DMS 273 (cell line): ENCODE measurements around the gene CYP4F3.
"Not testable (repeated sequence)": the region's sequence is repeated elsewhere in the genome, so short reads cannot be mapped to it uniquely, and the experiment has no call there.

ENCODE experiments used
- DNase-seq: peaks from one replicate; lab custom pipeline; 2025; ENCODE audit not compliant: unreplicated experiment; lab: John Stamatoyannopoulos, UW

The CYP4F3 gene

GRCh38 chr19:15629003-15629880 lies 11.5 kb upstream of the CYP4F3 start:
- DNase-seq, result peak; percentile 83

GRCh38 chr19:15631817-15632216 lies 8.9 kb upstream of the CYP4F3 start:
- DNase-seq, result peak; percentile 40

- DNase-seq, result no peak
These were observed 7.4 kb upstream of the CYP4F3 start for GRCh38 chr19:15633082-15633835.

GRCh38 chr19:15634105-15634504 lies 6.6 kb upstream of the CYP4F3 start:
- no peak for DNase-seq

- no peak for DNase-seq
These were observed 5.5 kb upstream of the CYP4F3 start for GRCh38 chr19:15635016-15635805.

DNA sequence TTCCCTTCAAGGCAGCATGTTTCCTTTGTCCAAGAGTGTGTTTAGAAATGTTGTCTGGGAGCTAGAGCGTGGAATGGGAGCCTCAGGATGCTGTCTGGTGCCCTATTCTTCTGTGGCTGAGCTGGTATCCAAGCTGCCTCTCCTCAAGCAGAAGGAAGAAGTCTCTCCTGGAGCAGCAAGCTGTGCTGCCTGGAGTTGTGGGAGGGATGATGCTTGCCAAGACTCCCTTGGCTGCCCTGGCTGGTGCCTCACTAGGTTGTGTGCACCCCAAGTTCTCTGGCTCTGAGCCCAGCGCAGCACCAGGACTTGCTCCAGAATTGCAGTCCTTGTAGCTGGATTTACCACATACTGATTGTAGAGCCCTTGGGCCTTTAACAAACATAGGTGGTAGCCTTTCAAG lies 4.7 kb upstream of the CYP4F3 start:
- no peak for DNase-seq

DNA sequence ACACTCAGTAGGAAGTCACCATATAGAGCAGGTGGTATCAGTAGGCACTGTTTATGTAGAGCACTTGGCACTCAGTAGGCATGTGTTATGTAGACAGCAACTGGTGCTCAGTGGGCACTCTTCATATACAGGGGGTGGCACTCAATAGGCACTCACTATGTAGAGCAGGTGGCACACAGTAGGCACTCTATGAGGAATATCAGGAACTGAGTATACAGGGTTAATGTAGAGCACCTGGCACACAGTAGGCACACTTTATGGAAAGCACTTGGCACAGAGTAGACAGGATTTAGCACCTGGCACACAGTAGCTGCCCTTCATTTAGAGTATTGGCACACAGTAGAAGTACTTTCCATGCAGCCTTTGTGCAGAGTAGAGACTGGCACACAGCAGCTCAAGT lies 1.1 kb upstream of the CYP4F3 start:
- DNase-seq, result no peak

DNA sequence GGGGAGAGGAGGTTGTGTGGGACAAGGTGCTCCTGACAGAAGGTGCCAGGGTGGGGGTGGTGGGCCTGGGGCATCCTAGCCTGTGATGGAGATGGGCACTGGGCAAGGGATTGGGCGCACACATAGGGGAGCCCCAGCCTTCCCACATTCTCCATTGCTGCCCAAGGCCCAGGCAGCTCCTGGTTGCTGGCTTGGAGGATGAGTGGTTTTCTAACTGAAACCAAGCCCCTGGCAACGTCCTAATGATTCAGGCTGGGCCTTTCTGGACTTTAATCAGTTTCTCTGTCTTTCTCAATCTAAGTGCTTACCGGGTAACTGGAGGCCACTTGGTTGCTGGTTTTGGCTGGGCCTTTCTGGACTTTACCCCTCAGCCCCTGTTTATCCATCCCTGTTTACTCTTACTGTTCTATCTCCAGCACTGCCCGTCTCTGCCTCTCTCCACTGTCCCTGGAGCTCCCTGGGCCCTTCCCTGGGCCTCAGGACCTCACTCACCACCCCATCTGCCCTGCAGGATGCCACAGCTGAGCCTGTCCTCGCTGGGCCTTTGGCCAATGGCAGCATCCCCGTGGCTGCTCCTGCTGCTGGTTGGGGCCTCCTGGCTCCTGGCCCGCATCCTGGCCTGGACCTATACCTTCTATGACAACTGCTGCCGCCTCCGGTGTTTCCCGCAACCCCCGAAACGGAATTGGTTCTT lies 354 bp downstream of the CYP4F3 start:
- no peak for DNase-seq

GRCh38 chr19:15641901-15642491 lies 1.3 kb downstream of the CYP4F3 start:
- no peak for DNase-seq

GRCh38 chr19:15642807-15643206 lies 2.1 kb downstream of the CYP4F3 start:
- no peak for DNase-seq

- DNase-seq, result no peak
These were observed 2.7 kb downstream of the CYP4F3 start for GRCh38 chr19:15643387-15643786.

DNA sequence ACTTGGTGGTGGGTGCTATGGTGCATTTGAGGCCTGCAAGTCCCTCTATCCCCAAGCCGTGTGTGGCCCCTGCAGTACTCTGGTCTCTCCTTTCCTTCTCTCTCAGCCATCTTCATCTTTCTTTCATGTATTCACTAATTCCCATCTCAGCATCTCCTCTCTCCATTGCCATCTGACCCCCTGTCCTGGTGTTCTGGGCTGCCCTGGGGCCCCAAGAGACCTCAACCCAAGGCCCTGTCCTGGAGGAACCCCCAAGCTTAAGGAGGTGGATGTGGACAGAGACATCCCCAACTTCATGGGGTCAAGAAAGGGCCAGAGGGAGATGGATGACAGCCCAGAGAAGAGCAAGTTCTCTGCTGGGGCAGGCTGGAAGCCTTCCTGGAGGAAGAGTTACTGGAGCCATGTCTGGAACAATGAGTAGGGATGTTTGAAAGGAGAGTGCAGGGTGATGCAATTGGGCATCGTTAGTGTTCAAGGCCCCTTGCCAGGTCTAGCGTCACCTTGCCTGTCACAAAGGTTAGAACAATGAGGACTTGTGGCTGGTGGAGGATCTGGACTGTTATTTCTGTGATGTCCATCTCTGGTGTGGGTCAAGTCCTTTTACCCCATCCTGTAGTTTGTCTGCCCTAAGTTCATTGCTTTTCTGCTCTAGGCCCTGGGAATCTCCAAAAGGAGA lies 3.5 kb downstream of the CYP4F3 start:
- no peak for DNase-seq

GRCh38 chr19:15644816-15645215 lies 4.1 kb downstream of the CYP4F3 start:
- DNase-seq, result no peak

GRCh38 chr19:15649526-15649925 lies 8.8 kb downstream of the CYP4F3 start:
- DNase-seq, result no peak

- not testable (repeated sequence) for DNase-seq
These were observed 9.4 kb downstream of the CYP4F3 start for GRCh38 chr19:15650123-15650522.

DNA sequence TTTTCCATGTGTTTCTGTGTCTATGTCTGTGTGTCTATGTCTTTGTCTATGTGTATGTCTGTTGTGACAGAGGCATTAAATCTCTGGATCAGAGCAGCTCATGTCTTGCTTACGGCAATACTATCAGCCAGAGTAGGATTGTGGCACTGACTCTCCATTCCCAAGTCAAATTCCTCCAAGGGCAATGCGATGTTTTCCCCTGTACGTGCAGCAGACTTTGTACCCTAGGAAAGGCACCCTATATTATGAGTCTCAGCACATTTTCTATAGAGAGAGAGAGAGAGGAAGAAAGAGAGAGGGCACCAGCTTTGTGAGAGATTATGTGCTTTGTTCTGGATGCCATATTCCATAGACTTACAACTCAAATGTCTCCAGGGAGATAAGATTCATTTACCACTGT lies 11.1 kb downstream of the CYP4F3 start:
- DNase-seq, result no peak

- no peak for DNase-seq
These were observed 12.0 kb downstream of the CYP4F3 start for GRCh38 chr19:15652559-15653278.

GRCh38 chr19:15656467-15656866 lies 15.8 kb downstream of the CYP4F3 start:
- no peak for DNase-seq

DNA sequence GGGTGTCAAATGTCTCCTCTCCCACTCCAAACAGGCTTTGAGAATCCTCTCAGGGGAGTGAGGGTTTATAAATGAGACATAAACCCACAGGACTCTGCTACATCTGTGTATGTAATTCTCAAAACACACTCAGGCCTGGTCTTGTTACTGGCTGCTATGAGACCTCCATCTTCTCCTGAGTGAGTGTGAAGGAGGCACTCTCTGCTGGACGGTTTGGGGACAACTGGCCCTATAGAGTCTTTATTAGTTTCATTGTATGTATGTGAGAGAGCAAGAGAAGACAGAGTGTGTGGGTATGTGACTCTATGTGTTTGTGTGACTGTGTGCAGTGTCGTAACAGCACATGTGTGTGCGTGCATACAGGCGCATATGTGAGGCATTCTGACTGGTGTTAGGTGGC lies 22.6 kb downstream of the CYP4F3 start:
- no peak for DNase-seq
